SK-N-SH treated with all-trans-retinoic acid at 6 μM for 48 hours (cell line): ENCODE measurements around the gene HOXA4.

Experiments
- ATAC-seq: fragments of 200-7000 bp; cut with Tn5 transposase; 3 replicates; pipeline ENCODE4 v1.9.1; 2020; ENCODE audit warnings: mild to moderate bottlenecking, moderate library complexity
- ARNTL ChIP-seq: fragments of 450-650 bp; formaldehyde crosslinking; IDR thresholded peaks from 2 replicates; pipeline ENCODE4 v1.5.0; 2020; ENCODE audit warnings: low read depth, mild to moderate bottlenecking, moderate library complexity, borderline replicate concordance
- BACH2 ChIP-seq: fragments of 250-450 bp; sonication (Bioruptor Pico); IDR thresholded peaks from 2 replicates; pipeline ENCODE4 v1.9.0; 2021; ENCODE audit warnings: mild to moderate bottlenecking, borderline replicate concordance
- CSDC2 ChIP-seq: fragments of 250-450 bp; sonication (Bioruptor Pico); IDR thresholded peaks from 2 replicates; pipeline ENCODE4 v1.5.0; 2020; ENCODE audit warnings: mild to moderate bottlenecking, moderate library complexity
- CSRNP3 ChIP-seq: fragments of 250-450 bp; sonication (Bioruptor Pico); IDR thresholded peaks from 2 replicates; pipeline ENCODE4 v1.5.1; 2021; ENCODE audit warnings: mild to moderate bottlenecking, moderate library complexity
- ESRRG ChIP-seq: fragments of 250-450 bp; sonication (Bioruptor Pico); IDR thresholded peaks from 2 replicates; pipeline ENCODE4 v1.6.1; 2021; ENCODE audit warnings: mild to moderate bottlenecking
- GLIS3 ChIP-seq: fragments of 250-450 bp; sonication (Bioruptor Pico); IDR thresholded peaks from 2 replicates; pipeline ENCODE4 v1.5.0; 2020; ENCODE audit warnings: mild to moderate bottlenecking, moderate library complexity
- ISL1 ChIP-seq: fragments of 250-450 bp; sonication (Bioruptor Pico); IDR thresholded peaks from 2 replicates; pipeline ENCODE4 v2.1.2; 2022; ENCODE audit warnings: mild to moderate bottlenecking, moderate library complexity
- OSR1 ChIP-seq: fragments of 250-450 bp; sonication (Bioruptor Pico); IDR thresholded peaks from 2 replicates; pipeline ENCODE4 v1.8.0; 2022; ENCODE audit warnings: moderate library complexity, mild to moderate bottlenecking, inconsistent platforms
- PATZ1 ChIP-seq: fragments of 250-450 bp; sonication (Bioruptor Pico); IDR thresholded peaks from 2 replicates; pipeline ENCODE4 v1.8.0; 2020; ENCODE audit warnings: mild to moderate bottlenecking, moderate library complexity, borderline replicate concordance
- POU6F1 ChIP-seq: fragments of 250-450 bp; sonication (Bioruptor Pico); IDR thresholded peaks from 2 replicates; pipeline ENCODE4 v1.8.0; 2021; ENCODE audit warnings: low read depth, mild to moderate bottlenecking, moderate library complexity, borderline replicate concordance
- RARB ChIP-seq: fragments of 250-450 bp; sonication (Bioruptor Pico); IDR thresholded peaks from 2 replicates; pipeline ENCODE4 v1.8.0; 2021; ENCODE audit warnings: mild to moderate bottlenecking, moderate library complexity
- SNAI2 ChIP-seq: fragments of 250-450 bp; sonication (Bioruptor Pico); IDR thresholded peaks from 2 replicates; pipeline ENCODE4 v1.5.0; 2020; ENCODE audit warnings: mild to moderate bottlenecking, moderate library complexity
- TCF4 ChIP-seq: fragments of 250-450 bp; sonication (Bioruptor Pico); IDR thresholded peaks from 2 replicates; pipeline ENCODE4 v1.8.0; 2021; ENCODE audit warnings: mild to moderate bottlenecking, moderate library complexity, borderline replicate concordance
- TOX ChIP-seq: fragments of 250-450 bp; sonication (Bioruptor Pico); IDR thresholded peaks from 2 replicates; pipeline ENCODE4 v1.8.0; 2021; ENCODE audit warnings: mild to moderate bottlenecking, moderate library complexity, borderline replicate concordance
- TSHZ2 ChIP-seq: fragments of 250-450 bp; sonication (Bioruptor Pico); IDR thresholded peaks from 2 replicates; pipeline ENCODE4 v1.5.0; 2020; ENCODE audit warnings: mild to moderate bottlenecking, moderate library complexity
- ZC3H10 ChIP-seq: fragments of 250-450 bp; sonication (Bioruptor Pico); IDR thresholded peaks from 2 replicates; pipeline ENCODE4 v1.5.1; 2021; ENCODE audit warnings: mild to moderate bottlenecking, moderate library complexity
- ZFP3 ChIP-seq: fragments of 250-450 bp; sonication (Bioruptor Pico); IDR thresholded peaks from 2 replicates; pipeline ENCODE4 v1.5.0; 2020; ENCODE audit warnings: mild to moderate bottlenecking, moderate library complexity
- ZFP30 ChIP-seq: fragments of 450-650 bp; formaldehyde crosslinking; IDR thresholded peaks from 2 replicates; pipeline ENCODE4 v1.5.0; 2022; ENCODE audit warnings: mild to moderate bottlenecking, moderate library complexity
- ZNF565 ChIP-seq: fragments of 450-650 bp; formaldehyde crosslinking; conservative IDR thresholded peaks from 2 replicates; pipeline ENCODE4 v1.5.0; 2020; ENCODE audit warnings: low read depth, mild to moderate bottlenecking, moderate library complexity
- ZNF70 ChIP-seq: fragments of 450-650 bp; formaldehyde crosslinking; IDR thresholded peaks from 2 replicates; pipeline ENCODE4 v1.5.0; 2020; ENCODE audit warnings: mild to moderate bottlenecking, moderate library complexity
- ZNF8 ChIP-seq: fragments of 450-650 bp; formaldehyde crosslinking; IDR thresholded peaks from 2 replicates; pipeline ENCODE4 v1.5.0; 2020; ENCODE audit warnings: mild to moderate bottlenecking, moderate library complexity

The HOXA4 gene

GRCh38 chr7:27102581-27103442, 27.7 kb downstream of the HOXA4 start, which contains the start of gene HOXA2:
Gene HOXA2, minus strand, starts transcription at chr7:27102683. Its CDS starts 183 bp downstream, at chr7:27102500.
- ATAC-seq: no peak
- TF ChIP-seq CSRNP3 (no peak), ZNF8 (CRISPR knock-in tag) (no peak), ZC3H10 (CRISPR knock-in tag) (no peak), ZNF70 (CRISPR knock-in tag) (no peak), ZFP3 (CRISPR knock-in tag) (no peak), TCF4 (CRISPR knock-in tag) (no peak), ESRRG (CRISPR knock-in tag) (no peak), ZNF565 (CRISPR knock-in tag) (no peak), CSDC2 (CRISPR knock-in tag) (no peak), PATZ1 (no peak), GLIS3 (CRISPR knock-in tag) (no peak), TOX (CRISPR knock-in tag) (no peak), OSR1 (no peak), TSHZ2 (CRISPR knock-in tag) (no peak), POU6F1 (CRISPR knock-in tag) (no peak)

GRCh38 chr7:27101957-27102580, 28.5 kb downstream of the HOXA4 start:
- no peak for TF ChIP-seq SNAI2 (CRISPR knock-in tag)
- TF ChIP-seq ISL1 (CRISPR knock-in tag): no peak
- no peak for TF ChIP-seq BACH2 (CRISPR knock-in tag)
- TF ChIP-seq ZNF8 (CRISPR knock-in tag): no peak
- TF ChIP-seq ZFP3 (CRISPR knock-in tag): no peak
- TF ChIP-seq ARNTL (CRISPR knock-in tag): no peak
- no peak for TF ChIP-seq TOX (CRISPR knock-in tag)
- no peak for TF ChIP-seq ZNF565 (CRISPR knock-in tag)
- ATAC-seq: no peak

GRCh38 chr7:27101171-27101956, 29.2 kb downstream of the HOXA4 start:
- ATAC-seq: no peak
- TF ChIP-seq ZFP30 (no peak), ESRRG (CRISPR knock-in tag) (no peak), ZNF8 (CRISPR knock-in tag) (no peak), ARNTL (CRISPR knock-in tag) (no peak), ISL1 (CRISPR knock-in tag) (no peak), TOX (CRISPR knock-in tag) (no peak), OSR1 (no peak), RARB (CRISPR knock-in tag) (no peak), ZC3H10 (CRISPR knock-in tag) (no peak), ZNF70 (CRISPR knock-in tag) (no peak), POU6F1 (CRISPR knock-in tag) (no peak), TSHZ2 (CRISPR knock-in tag) (no peak)
